ENCODE data around the gene GLIS1.
A peak's percentile ranks its signal among the peaks of the same experiment; 100 is the strongest.
"Not testable (repeated sequence)": the region's sequence is repeated elsewhere in the genome, so short reads cannot be mapped to it uniquely, and the experiment has no call there.

Gene GLIS1

GRCh38 chr1:53739109-53739681, at the start of gene GLIS1:
TSS of gene GLIS1 (minus strand) at chr1:53739164. CDS start at chr1:53738064, 1,100 bp downstream.
- DNase-seq (ENCODE audit: low read depth in 2 of 2): peak; percentile 42 to 54

- no peak for DNase-seq (ENCODE audit: low read depth in 2 of 2)
Measured at GRCh38 chr1:53787655-53788054, 48.7 kb upstream of the GLIS1 start.

DNA sequence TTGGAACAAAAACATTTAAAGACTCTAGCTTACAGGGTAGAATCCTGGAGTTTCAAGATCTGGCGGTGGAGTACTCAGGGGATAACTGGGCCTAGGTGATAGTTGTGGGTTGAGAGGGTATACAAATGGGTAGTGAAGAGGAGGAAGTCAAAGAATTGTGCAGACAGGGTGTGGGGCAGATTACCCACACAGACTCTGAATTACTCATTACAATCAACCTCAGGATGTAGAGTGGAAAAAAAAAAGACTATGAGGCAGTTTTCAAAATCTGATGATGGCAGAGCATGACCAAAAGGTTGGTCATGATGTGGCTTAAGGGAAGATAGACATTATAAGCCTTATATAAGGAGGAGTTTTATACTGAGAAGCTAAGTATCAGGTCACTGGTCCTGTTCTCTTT, 44.1 kb upstream of the GLIS1 start:
- peak in 1 of 2 donors; percentile 2 for DNase-seq (ENCODE audit: low read depth in 2 of 2)

- DNase-seq (ENCODE audit: low read depth in 2 of 2): no peak
Measured at GRCh38 chr1:53781654-53782053, 42.7 kb upstream of the GLIS1 start.

- DNase-seq (ENCODE audit: low read depth in 2 of 2): no peak
Measured at GRCh38 chr1:53777272-53777671, 38.3 kb upstream of the GLIS1 start.

DNA sequence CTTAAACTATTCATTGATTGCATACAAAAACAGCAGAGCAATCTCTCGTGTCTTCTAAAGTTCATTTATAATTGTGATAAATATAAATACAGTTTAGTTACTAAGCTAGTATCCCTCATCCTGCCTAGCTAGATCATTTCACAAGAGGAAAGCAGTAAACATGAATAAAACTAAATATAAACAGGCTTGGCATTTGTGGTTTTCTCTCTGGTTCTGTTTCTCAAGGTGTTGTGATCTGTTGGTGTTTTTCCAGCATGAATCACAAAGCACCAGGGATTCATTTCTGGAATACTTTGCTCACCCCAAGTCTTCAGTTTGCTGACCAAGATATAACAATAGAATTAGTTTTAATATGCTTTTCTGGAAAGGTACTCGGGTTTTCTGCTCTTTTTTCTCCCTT, 32.7 kb upstream of the GLIS1 start:
- no peak for DNase-seq (ENCODE audit: low read depth in 2 of 2)

DNA sequence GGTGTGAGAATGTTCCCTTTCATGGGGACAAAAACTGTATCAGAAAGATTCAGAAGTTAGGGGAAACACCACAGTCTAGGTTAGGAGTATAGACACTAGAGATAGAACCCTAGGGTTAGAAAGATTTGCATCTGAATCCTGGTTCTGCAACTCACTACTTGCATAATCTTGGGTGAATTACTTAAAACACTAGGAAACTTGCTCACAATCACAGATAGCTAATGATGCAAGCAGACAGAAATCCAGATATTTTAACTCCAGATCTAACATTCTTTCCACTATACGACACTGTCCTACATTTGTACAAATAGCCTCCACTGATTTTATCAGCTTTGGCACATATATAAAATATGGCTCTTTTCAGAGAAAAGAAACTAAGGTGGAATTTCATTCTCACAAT, 30.8 kb upstream of the GLIS1 start:
- DNase-seq (ENCODE audit: low read depth in 2 of 2): no peak

DNA sequence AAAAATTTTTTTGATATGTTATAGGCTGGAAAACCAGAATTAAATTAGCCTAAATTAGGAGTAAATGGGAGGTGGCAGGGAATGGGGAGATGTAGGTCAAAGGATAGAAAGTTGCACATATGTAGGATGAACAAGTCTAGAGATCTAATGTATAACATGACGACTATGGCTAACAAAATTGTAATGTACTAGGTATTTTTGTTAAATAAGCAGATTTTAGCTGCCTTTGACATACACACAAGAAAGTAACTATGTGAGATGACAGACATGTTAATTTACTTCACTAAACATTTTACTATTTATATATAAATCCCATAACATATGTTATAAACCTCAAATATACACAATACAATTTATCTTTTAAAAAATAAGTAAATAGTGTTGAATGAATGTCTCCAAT, 30.2 kb upstream of the GLIS1 start:
- DNase-seq (ENCODE audit: low read depth in 2 of 2): no peak

DNA sequence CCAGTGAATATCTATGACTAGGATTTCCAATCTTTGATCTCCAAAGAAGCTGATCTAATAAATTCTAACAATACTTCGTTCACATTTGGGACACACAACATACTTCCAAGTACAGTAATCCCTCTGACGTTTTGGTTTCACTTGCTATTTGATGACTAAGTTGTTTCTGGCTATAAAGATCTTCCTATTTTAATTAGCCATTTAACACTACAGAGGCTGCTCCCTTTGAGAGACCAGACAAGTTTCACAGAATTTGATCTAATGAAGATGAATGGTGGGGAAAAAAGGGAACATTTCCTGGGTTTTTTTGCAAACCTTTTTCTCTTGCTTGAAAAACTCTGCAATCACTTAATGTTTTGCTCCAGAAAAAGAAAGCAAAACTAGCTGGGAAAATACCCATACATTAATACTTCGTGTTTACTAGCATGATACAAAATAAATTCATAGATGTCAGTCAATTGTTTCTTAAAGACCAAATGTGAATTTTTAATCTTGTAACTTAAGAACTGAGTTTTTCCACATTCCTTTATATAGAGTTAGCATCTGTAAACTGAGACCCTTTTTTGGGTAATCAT, 28.0 kb upstream of the GLIS1 start:
- DNase-seq (ENCODE audit: low read depth in 2 of 2): no peak

GRCh38 chr1:53766194-53766742, 27.3 kb upstream of the GLIS1 start:
- no peak for DNase-seq (ENCODE audit: low read depth in 2 of 2)

DNA sequence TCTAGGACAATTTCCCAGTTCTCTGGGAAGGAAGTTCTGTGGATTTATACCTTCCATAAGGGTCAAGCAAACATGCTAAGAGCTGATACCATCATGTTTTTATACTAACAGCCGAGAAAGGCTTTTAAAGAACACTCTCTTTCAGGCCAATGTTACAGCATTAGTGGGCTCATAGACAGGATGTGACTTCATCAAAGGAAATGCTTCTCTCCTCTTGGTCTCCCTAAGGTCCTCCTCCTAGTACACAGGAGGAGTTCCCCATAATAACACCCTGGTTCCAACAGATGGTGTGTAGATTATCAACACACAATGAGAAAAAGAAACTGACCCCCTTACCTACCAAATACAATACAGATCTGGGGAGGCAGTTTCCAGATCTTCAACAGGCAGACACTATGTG, 26.7 kb upstream of the GLIS1 start:
- no peak for DNase-seq (ENCODE audit: low read depth in 2 of 2)

GRCh38 chr1:53763911-53764310, 24.9 kb upstream of the GLIS1 start:
- no peak for DNase-seq (ENCODE audit: low read depth in 2 of 2)

DNA sequence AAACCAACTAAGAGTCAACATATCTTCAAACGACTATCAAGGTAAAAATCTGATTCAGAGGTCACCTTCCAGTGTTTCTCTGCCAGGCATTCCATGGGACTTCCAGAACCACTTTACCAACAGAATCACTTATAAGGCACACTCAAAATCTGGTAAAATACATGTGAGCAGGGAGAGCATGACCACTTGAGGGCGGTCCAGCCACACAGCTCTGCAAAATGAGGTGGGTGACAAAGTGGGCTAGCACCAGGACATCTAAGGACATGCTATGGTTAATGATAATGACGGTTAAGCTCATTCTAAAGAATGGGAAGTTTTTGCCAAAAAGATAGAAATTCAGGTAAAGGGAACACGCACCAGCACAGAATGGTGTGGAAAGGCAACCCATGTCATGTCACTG, 24.5 kb upstream of the GLIS1 start:
- no peak for DNase-seq (ENCODE audit: low read depth in 2 of 2)

- DNase-seq (ENCODE audit: low read depth in 2 of 2): not testable (repeated sequence)
Measured at GRCh38 chr1:53760497-53760896, 21.5 kb upstream of the GLIS1 start.

DNA sequence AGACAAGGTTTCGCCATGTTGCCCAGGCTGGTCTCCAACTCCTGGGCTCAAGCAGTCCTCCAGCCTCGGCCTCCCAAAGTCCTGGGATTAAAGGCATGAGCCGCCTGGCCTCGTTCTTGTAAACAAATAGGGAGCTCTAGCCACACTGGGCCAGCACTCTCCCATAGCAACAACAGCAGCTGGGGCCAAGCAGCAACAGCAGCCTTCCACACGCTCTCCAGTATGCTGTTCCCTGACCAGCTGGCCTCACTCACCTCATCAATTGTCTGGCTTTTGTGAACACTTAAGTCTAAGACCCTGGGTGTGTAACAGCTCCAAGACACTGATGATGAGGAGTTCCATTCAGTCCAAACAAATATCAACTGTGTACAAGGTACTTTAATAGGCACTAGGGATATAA, 16.9 kb upstream of the GLIS1 start:
- no peak for DNase-seq (ENCODE audit: low read depth in 2 of 2)

DNA sequence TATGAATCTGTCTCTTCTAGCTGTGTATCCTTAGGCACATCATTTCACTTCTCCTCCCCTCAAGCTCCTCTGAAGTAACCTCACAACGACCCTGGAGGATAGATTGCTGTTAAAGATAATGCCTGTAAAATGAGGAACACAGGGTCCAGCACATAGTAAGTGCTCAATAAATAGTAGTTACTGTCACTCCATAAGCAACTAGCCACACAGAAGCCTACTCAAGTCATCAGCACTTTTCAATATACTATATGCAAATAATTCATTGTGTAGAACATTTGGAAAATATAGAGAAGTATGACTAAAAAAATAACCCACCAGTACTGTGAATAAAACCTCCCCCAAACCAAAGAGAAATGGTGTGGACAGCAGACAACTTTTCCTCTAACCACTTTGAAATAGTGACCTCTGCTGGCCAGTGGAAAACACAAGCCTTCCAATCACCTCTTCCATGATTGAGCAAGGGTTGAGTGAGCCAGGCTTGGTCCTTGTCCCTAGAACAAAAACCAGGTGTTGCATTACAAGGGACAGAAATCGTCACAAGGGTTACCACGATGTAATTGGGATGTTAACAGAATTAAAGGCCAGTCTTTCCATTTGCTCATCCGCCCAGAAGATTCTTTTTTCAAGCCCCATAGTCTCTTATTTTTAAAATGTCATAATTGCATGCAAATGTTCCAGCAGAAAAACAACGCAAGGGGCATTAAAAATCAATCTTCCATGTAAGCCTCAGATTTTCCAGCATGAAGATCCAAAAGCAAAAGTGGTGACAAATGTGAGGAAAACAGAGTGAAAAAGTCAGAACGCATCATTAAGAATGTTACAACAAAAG, 15.7 kb upstream of the GLIS1 start:
- no peak for DNase-seq (ENCODE audit: low read depth in 2 of 2)

DNA sequence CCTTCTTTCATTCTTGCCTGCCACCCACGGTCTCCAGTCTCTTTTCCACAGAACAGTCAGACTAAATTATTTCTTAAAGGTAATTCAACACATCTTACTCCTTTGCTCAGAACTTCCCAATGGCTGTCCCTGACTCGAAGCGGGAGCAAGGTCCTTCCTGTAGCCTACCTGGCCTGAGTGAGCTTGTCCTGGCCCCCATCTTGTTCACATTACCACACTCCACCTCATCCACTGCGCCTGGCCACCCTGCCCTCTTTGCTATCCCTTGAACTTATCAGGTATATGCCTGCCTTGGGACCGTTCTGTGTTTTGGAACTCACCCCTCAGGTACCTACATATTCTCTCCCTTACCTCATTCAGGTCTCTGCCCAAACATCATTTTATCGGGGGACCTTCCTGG, 13.3 kb upstream of the GLIS1 start:
- DNase-seq (ENCODE audit: low read depth in 2 of 2): no peak

DNA sequence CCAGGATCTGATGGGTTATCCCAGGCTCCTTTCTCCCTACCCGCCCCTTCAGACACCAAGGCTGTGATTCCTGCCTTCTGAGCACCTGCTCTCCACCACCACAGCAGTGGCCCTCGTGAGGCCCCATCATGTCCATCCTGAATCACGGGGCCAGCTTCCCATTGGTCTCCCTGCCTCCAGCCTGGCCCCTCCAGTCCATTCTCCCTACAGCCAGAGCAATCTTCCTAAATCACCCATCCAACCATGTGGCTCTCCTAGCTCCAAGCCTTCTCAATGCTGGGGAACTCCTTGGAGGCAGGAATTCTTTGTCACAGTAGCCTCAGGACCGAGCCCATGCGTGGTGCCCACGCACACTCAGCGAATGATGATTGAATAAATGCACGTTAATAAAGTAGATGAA, 8.9 kb upstream of the GLIS1 start:
- no peak for DNase-seq (ENCODE audit: low read depth in 2 of 2)

DNA sequence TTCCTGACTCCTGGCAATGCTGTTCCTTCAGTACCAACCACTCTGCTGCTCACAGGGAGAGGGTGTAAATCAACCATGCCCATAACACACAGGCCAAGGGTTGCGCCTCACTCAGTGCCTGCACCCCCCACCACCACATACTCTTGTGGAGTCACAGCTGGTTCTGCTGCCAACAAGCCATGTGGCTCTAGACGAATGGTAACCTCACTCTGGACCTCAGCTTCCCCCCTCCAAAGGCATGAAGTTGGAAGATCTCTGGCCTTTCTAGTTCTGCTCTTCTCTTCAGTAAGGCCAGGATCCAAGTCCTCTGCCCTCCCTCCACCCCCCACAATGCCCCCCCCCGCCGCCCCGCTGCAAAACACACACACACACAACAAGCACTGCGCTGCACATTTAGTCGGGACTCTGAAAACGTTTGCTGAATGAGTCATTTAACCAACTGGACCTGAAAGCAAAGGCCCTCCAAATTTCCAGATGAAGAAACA, 1.7 kb upstream of the GLIS1 start:
- DNase-seq (ENCODE audit: low read depth in 2 of 2): no peak

GRCh38 chr1:53738205-53739108, 507 bp downstream of the GLIS1 start:
- no peak for DNase-seq (ENCODE audit: low read depth in 2 of 2)

- DNase-seq (ENCODE audit: low read depth in 2 of 2): no peak
Measured at GRCh38 chr1:53737648-53738204, 1.2 kb downstream of the GLIS1 start.
